ENCODE data around the gene STPG3.
A peak's percentile ranks its signal among the peaks of the same experiment; 100 is the strongest.

The STPG3 gene

GRCh38 chr9:137251194-137251461 lies at the start of gene STPG3:
TSS of gene STPG3 (plus strand) at chr9:137251286. CDS start at chr9:137251287, 1 bp downstream.
- no peak for DNase-seq (ENCODE audit: low spot score)

- no peak for DNase-seq (ENCODE audit: low spot score)
Measured at GRCh38 chr9:137202966-137203365, 48.1 kb upstream of the STPG3 start.

- DNase-seq (ENCODE audit: low spot score) = no peak
Measured at GRCh38 chr9:137204731-137205125, 46.4 kb upstream of the STPG3 start.

- DNase-seq (ENCODE audit: low spot score) = peak; percentile 93
Measured at GRCh38 chr9:137205126-137206069, 45.7 kb upstream of the STPG3 start, which contains the start of the genes NDOR1 and TMEM203. TSS of gene NDOR1 (plus strand) at chr9:137205700. CDS start at chr9:137205778, 78 bp downstream. TSS of gene TMEM203 (minus strand) at chr9:137205648. CDS start at chr9:137205414, 234 bp downstream.

- no peak for DNase-seq (ENCODE audit: low spot score)
Measured at GRCh38 chr9:137206602-137207001, 44.5 kb upstream of the STPG3 start.

- DNase-seq (ENCODE audit: low spot score) = no peak
Measured at GRCh38 chr9:137211532-137211931, 39.6 kb upstream of the STPG3 start.

GRCh38 chr9:137212520-137212919 lies 38.6 kb upstream of the STPG3 start:
- DNase-seq (ENCODE audit: low spot score) = no peak

GRCh38 chr9:137213160-137214060 lies 37.7 kb upstream of the STPG3 start:
- DNase-seq (ENCODE audit: low spot score) = peak; percentile 62

GRCh38 chr9:137214620-137215019 lies 36.5 kb upstream of the STPG3 start:
- DNase-seq (ENCODE audit: low spot score) = no peak

DNA sequence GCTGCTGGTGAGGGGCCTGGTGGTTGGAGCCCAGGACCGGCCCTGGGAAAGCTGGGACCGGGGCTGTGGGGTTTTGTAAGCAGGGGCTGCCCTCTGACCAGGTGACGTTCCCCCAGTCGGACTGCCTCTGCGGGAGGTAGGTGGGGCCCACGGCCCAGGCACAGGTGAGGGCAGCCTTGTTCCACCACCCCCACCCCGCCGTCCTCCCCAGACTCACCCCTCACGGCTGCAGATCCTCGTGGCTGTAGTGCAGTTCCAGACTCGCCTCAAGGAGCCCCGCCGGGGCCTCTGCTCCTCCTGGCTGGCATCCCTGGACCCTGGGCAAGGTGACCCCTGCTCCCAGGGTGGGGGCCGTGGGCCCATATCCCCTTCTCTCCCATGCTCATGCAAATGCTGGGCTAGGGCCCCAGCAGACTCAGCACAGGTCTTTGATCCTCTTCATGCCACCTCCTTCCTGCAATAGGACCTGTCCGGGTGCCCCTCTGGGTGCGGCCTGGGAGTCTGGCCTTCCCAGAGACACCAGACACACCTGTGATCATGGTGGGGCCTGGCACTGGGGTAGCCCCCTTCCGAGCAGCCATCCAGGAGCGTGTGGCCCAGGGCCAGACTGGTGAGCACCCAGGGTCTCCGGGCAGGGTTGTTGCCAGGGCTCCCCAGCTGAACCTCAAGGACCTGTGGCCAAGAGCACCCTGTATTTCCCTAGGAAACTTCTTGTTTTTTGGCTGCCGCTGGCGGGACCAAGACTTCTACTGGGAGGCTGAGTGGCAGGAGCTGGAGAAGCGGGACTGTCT lies 35.7 kb upstream of the STPG3 start:
- no peak for DNase-seq (ENCODE audit: low spot score)

GRCh38 chr9:137216188-137216965 lies 34.7 kb upstream of the STPG3 start:
- no peak for DNase-seq (ENCODE audit: low spot score)

DNA sequence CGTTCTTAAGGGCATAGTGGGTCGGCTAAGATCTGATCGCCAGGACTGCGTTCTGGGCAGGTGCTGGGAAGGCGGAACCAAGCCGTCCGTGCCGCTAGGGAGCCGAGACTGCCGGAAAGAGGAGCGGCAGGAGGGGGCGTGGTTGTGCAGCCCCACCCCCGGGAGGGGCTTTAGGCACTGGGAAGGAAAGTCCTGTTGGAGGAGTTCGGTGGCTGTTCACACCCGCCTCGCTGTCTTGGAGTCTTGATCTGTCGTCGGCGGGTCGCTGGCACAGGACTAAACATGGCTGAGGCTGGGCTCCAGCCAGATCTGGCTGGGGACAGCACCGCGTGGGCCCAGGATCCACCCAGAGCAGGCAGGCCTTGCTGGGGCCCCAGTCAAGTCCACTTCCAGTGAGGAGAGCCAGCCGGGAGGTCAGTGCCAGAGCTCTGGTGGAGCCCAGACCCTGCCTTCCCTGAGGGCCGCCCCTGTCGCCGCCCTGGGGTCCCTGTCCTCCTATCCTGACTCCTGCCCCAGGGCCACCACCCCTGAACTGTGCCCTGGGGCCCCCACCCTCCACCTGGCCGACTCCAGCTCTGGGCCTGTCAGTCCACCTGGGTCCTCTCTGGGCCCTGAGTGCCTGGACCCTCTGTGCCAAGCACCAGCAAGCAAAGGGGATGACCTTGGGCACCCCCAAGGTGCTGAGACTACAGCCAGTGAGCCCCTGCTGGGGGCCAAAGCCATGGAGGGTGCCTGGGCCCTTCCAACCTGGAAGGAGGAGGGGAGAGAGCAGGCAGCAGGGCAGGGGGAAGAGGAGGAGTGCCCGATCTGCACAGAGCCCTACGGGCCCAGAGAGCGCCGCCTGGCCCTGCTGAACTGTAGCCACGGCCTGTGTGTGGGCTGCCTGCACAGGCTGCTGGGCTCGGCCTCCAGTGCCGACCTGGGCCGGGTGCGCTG lies 33.5 kb upstream of the STPG3 start:
- no peak for DNase-seq (ENCODE audit: low spot score)

DNA sequence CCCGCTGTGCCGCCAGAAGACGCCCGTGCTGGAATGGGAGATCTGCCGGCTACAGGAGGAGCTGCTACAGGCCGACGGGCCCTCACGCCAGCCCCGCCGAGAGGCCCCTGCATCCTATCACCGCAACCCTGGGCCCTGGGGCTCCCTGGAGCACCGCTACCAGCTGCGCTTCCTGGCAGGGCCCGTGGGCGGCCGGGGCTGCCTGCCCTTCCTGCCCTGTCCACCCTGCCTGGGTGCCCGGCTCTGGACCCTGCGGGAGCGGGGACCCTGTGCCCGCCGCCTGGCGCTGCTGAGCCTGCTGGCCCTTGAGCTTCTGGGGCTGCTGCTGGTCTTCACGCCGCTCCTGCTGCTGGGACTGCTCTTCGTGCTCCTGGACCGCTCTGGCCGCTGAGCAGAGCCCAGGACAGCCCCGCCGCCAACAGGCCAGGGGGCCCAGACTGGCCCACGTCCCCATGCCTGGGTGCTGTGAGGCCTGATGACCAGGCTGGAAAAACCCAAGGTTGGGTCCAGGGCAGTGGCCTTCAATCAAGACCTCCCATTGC lies 32.8 kb upstream of the STPG3 start:
- DNase-seq (ENCODE audit: low spot score) = no peak

DNA sequence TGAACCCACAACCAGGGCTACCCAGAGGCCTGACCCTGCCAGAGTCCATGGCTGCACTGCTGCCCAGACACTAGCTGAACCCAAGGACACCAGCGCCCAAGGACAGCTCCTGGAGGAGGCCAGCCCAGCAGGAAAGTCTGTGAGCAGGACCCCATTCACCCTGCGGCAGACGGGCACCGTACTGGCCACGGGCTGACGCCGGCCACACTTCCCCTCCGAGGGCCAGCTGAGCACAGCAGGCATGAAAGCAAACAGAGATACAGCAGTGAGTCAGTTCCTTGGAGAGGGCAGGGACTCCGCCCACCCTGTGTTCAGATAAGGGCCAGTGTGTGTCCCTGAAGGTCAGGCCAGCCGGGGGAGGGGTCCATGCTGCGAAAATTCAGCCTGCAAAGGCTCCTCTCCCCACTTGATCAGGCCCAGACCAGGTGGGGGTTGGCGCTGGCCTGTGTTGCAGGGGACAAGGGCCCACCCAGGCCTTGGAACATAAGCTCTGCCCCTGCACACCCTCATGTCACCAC lies 32.3 kb upstream of the STPG3 start:
- peak; percentile 85 for DNase-seq (ENCODE audit: low spot score)

DNA sequence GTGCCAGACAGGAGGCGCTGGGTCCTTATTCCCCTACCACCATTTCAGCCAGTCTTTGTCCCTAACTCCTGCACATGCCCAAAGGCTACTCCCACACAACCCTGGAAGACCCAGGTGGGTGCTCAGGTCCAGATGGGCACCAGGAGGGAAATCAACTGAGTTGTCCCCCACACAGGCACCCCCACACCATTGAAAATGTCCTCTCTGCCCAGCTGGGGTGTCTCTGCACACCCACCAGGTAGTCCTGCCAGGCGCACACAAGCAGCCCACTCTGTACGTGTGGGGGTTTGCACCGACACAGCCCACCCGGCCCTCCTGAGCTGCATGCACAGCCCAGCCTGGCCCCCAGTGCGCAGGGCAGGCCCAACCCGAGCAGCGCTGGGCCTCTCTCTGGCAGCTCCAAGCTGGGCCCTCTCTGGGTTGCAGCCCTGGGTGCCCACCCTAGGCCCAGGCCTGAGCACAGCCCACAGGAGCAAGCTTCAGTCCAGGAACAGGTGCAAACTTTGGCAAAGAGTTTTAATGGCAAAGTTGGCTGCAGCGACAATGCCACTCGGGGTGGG lies 31.2 kb upstream of the STPG3 start:
- no peak for DNase-seq (ENCODE audit: low spot score)

GRCh38 chr9:137220317-137221094 lies 30.6 kb upstream of the STPG3 start:
- peak; percentile 59 for DNase-seq (ENCODE audit: low spot score)

- DNase-seq (ENCODE audit: low spot score) = no peak
Measured at GRCh38 chr9:137221095-137221505, 30.0 kb upstream of the STPG3 start.

DNA sequence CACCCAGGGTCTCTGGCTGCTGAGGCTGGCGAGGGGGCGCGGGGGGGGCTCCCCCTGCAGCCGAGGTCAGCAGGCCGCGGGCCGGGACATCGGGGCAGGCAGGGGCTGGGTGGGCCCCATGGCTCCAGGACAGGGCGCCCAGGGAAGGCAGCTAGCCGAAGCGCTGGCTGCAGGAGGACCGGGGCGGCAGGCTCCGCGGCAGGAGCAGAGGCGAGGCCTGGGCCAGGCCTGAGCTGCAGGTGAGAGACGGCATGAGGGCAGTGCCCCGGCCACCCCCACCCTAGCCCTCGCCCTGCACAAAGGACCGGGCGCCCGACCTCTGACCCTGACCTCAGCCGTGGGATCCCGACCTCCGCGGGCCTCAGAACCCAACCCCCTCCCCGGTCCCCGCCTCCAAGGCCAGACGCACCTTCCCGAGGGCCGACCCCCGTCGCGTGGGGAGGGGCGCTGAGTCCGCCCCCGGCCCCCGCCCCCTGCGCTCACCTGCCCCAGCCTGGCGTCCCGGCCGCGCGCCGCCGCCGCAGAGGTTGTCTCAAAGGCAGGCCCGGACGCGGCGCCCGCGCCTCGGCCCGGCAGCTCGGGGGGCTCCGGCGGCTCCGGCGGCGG lies 29.5 kb upstream of the STPG3 start:
- peak; percentile 56 for DNase-seq (ENCODE audit: low spot score)
